IMR-90 (cell line): ENCODE results near the gene PTGDR2. TPM values are rescaled to one million over a fixed set of nuclear protein-coding genes. Genes with fewer than 3 reads are reported as not detected.

Experiments used
- ATAC-seq: fragments of 200-7000 bp; cut with Tn5 transposase; 2 replicates; pipeline ENCODE4 v1.9.1; 2020; ENCODE audit warnings: low read depth, mild to moderate bottlenecking, moderate library complexity
- BruUV-seq: library from RNA; stranded (reverse); fragments of 400-500 nt; replicated peaks from 2 replicates; lab custom pipeline; 2021; lab: Mats Ljungman, UMichigan
- CTCF ChIA-PET: fragments of 300-600 bp; formaldehyde crosslinking; extraction: SDS; loops from one replicate; lab custom pipeline; 2021; ENCODE audit warnings: antibody characterized with exemption; lab: Yijun Ruan, JAX
- POLR2A ChIA-PET: fragments of 300-600 bp; sonication (Branson Sonifier 250); formaldehyde crosslinking; loops from one replicate; lab custom pipeline; 2022; ENCODE audit warnings: antibody characterized with exemption; ENCODE audit not compliant: unreplicated experiment; lab: Charles Lee
- DNase-seq: peaks from one replicate; pipeline ENCODE4 v3.0.0; 2013
- H2AFZ ChIP-seq: replicated peaks from 2 replicates; pipeline ENCODE3; 2013; ENCODE audit warnings: low read length, mild to moderate bottlenecking; ENCODE audit not compliant: poor library complexity
- H2AK5ac ChIP-seq: 2 replicates; pipeline ENCODE4 v1.6.1; 2013; ENCODE audit warnings: low read depth, low read length, inconsistent platforms
- H2AK9ac ChIP-seq: replicated peaks from 2 replicates; pipeline ENCODE3; 2013; ENCODE audit warnings: mild to moderate bottlenecking, low read depth, low read length, moderate library complexity; ENCODE audit not compliant: poor library complexity
- H2BK120ac ChIP-seq: 2 replicates; pipeline ENCODE4 v1.6.1; 2013; ENCODE audit warnings: low read depth, low read length, inconsistent platforms
- H2BK15ac ChIP-seq: 3 replicates; pipeline ENCODE4 v1.6.1; 2013; ENCODE audit warnings: low read depth, low read length, inconsistent platforms
- H2BK20ac ChIP-seq: 2 replicates; pipeline ENCODE4 v1.6.1; 2013; ENCODE audit warnings: low read depth, mild to moderate bottlenecking, inconsistent platforms, low read length, moderate library complexity
- H2BK5ac ChIP-seq: 2 replicates; pipeline ENCODE4 v1.6.1; 2013; ENCODE audit warnings: mild to moderate bottlenecking, low read depth, low read length, inconsistent platforms; ENCODE audit not compliant: poor library complexity, severe bottlenecking
- H3K14ac ChIP-seq: replicated peaks from 2 replicates; pipeline ENCODE4 v1.6.1; 2013; ENCODE audit warnings: low read depth, low read length, inconsistent platforms
- H3K18ac ChIP-seq: 2 replicates; pipeline ENCODE4 v1.6.1; 2013; ENCODE audit warnings: low read depth, low read length, control low read depth
- H3K23ac ChIP-seq: 2 replicates; pipeline ENCODE4 v1.6.1; 2013; ENCODE audit warnings: low read depth, low read length, inconsistent platforms
- H3K27ac ChIP-seq: 2 replicates; pipeline ENCODE4 v1.5.1; 2013; ENCODE audit warnings: mild to moderate bottlenecking, control low read depth, low read length; ENCODE audit not compliant: insufficient read depth
- H3K27me3 ChIP-seq: 2 replicates; pipeline ENCODE4 v1.6.1; 2013; ENCODE audit warnings: low read length; ENCODE audit not compliant: control insufficient read depth, insufficient read depth
- H3K36me3 ChIP-seq: 2 replicates; pipeline ENCODE4 v1.6.1; 2013; ENCODE audit warnings: low read length, mixed read lengths; ENCODE audit not compliant: control insufficient read depth, insufficient read depth
- H3K4ac ChIP-seq: 2 replicates; pipeline ENCODE4 v1.6.1; 2013; ENCODE audit warnings: low read depth, low read length, inconsistent platforms
- H3K4me1 ChIP-seq: 2 replicates; pipeline ENCODE4 v1.6.1; 2013; ENCODE audit warnings: low read length, mixed read lengths; ENCODE audit not compliant: control insufficient read depth, insufficient read depth
- H3K4me2 ChIP-seq: 2 replicates; pipeline ENCODE4 v1.6.1; 2013; ENCODE audit warnings: low read depth, mild to moderate bottlenecking, control low read depth, low read length, moderate library complexity
- H3K4me3 ChIP-seq: 2 replicates; pipeline ENCODE4 v1.5.1; 2013; ENCODE audit warnings: low read depth, mild to moderate bottlenecking, control low read depth, low read length, moderate library complexity; ENCODE audit not compliant: insufficient read depth
- H3K56ac ChIP-seq: 2 replicates; pipeline ENCODE4 v1.6.1; 2013; ENCODE audit warnings: low read length, inconsistent platforms; ENCODE audit not compliant: insufficient read depth; ENCODE audit errors: extremely low read depth
- H3K79me1 ChIP-seq, 2 experiments: 2 replicates each; pipeline ENCODE4 v1.6.1; 2013; ENCODE audit warnings: low read length in 2 of 2, inconsistent platforms in 1 of 2, low read depth in 1 of 2
- H3K9ac ChIP-seq: 2 replicates; pipeline ENCODE4 v1.6.1; 2013; ENCODE audit warnings: low read depth, low read length, control low read depth
- H3K9me1 ChIP-seq: 2 replicates; pipeline ENCODE4 v1.6.1; 2013; ENCODE audit warnings: low read length, inconsistent platforms; ENCODE audit not compliant: insufficient read depth
- H3K9me3 ChIP-seq: 2 replicates; pipeline ENCODE4 v1.6.1; 2013; ENCODE audit warnings: low read length; ENCODE audit not compliant: control insufficient read depth, insufficient read depth
- H4K20me1 ChIP-seq: 2 replicates; pipeline ENCODE4 v1.6.1; 2013; ENCODE audit warnings: low read length, inconsistent platforms; ENCODE audit not compliant: insufficient read depth
- H4K5ac ChIP-seq: 2 replicates; pipeline ENCODE4 v1.6.1; 2013; ENCODE audit warnings: mild to moderate bottlenecking, low read depth, low read length, control low read depth
- H4K8ac ChIP-seq, 2 experiments: 2 replicates each; pipeline ENCODE4 v1.6.1; 2013; ENCODE audit warnings: low read depth in 2 of 2, low read length in 2 of 2, control low read depth in 1 of 2, inconsistent platforms in 1 of 2
- H4K91ac ChIP-seq: 2 replicates; pipeline ENCODE4 v1.6.1; 2013; ENCODE audit warnings: low read depth, low read length, inconsistent platforms; ENCODE audit not compliant: insufficient read depth
- BHLHE40 ChIP-seq: fragments of 150-350 bp; IDR thresholded peaks from 2 replicates; pipeline ENCODE4 v1.6.1; 2016; ENCODE audit warnings: mild to moderate bottlenecking, low read depth, low read length
- CEBPB ChIP-seq: IDR thresholded peaks from 2 replicates; pipeline ENCODE4 v1.6.1; 2012; ENCODE audit warnings: low read depth, low read length, improper control_type of control experiment
- CHD1 ChIP-seq: IDR thresholded peaks from 2 replicates; pipeline ENCODE4 v1.6.1; 2012; ENCODE audit warnings: low read depth, low read length, improper control_type of control experiment
- ELK1 ChIP-seq: fragments of 150-350 bp; IDR thresholded peaks from 2 replicates; pipeline ENCODE4 v1.6.1; 2016; ENCODE audit warnings: low read depth, mild to moderate bottlenecking, low read length, moderate library complexity, borderline replicate concordance
- FOS ChIP-seq: fragments of 150-350 bp; IDR thresholded peaks from 2 replicates; pipeline ENCODE4 v1.6.1; 2016; ENCODE audit warnings: low read depth, low read length
- MAFK ChIP-seq: IDR thresholded peaks from 2 replicates; pipeline ENCODE4 v1.6.1; 2012; ENCODE audit warnings: low read depth, low read length, improper control_type of control experiment
- MAZ ChIP-seq: IDR thresholded peaks from 2 replicates; pipeline ENCODE4 v1.6.1; 2012; ENCODE audit warnings: low read depth, mild to moderate bottlenecking, low read length, improper control_type of control experiment, moderate library complexity, borderline replicate concordance
- MXI1 ChIP-seq: IDR thresholded peaks from 2 replicates; pipeline ENCODE4 v1.6.1; 2012; ENCODE audit warnings: low read depth, mild to moderate bottlenecking, low read length, moderate library complexity, borderline replicate concordance
- NFE2L2 ChIP-seq: fragments of 150-350 bp; IDR thresholded peaks from 2 replicates; pipeline ENCODE4 v1.6.1; 2016; ENCODE audit warnings: low read depth, mild to moderate bottlenecking, low read length
- POLR2A ChIP-seq: IDR thresholded peaks from 2 replicates; pipeline ENCODE4 v1.6.1; 2012; ENCODE audit warnings: mild to moderate bottlenecking, low read depth, low read length
- RAD21 ChIP-seq: IDR thresholded peaks from 2 replicates; pipeline ENCODE4 v1.6.1; 2012; ENCODE audit warnings: low read length, improper control_type of control experiment
- RCOR1 ChIP-seq: IDR thresholded peaks from 2 replicates; pipeline ENCODE4 v1.6.1; 2012; ENCODE audit warnings: mild to moderate bottlenecking, low read length, improper control_type of control experiment; ENCODE audit not compliant: insufficient replicate concordance
- RFX5 ChIP-seq: IDR thresholded peaks from 2 replicates; pipeline ENCODE4 v1.8.0; 2012; ENCODE audit warnings: low read depth, mild to moderate bottlenecking, low read length, moderate library complexity
- SMC3 ChIP-seq: fragments of 150-350 bp; IDR thresholded peaks from 2 replicates; pipeline ENCODE4 v1.6.1; 2016; ENCODE audit warnings: low read depth, mild to moderate bottlenecking, antibody characterized with exemption, low read length, moderate library complexity
- USF2 ChIP-seq: fragments of 150-350 bp; IDR thresholded peaks from 2 replicates; pipeline ENCODE4 v1.6.1; 2017; ENCODE audit warnings: mild to moderate bottlenecking, antibody characterized with exemption, low read length, low read depth
- WGBS, 2 experiments: methylation state at CpG; one replicate each; pipeline versions ENCODE4 v1.1.5 to v1.1.7; 2013; ENCODE audit warnings: missing lambda C conversion rate in 2 of 2; ENCODE audit not compliant: insufficient read length in 1 of 2; ENCODE audit errors: extremely low coverage in 2 of 2; 5-methylcytosine and 5-hydroxymethylcytosine counted together
- dilution Hi-C: fragments of 300-500 bp; cut with HindIII; formaldehyde crosslinking; loops from one replicate; pipeline ENCODE4 v1.14.3; 2018; ENCODE audit warnings: low sequenced_read_pairs; ENCODE audit not compliant: unreplicated experiment
- in situ Hi-C: fragments of 300-500 bp; cut with MboI; formaldehyde crosslinking; loops from 3 replicates; pipeline ENCODE4 v1.14.3; 2019; ENCODE audit warnings: low sequenced_read_pairs, inconsistent platforms, mixed read lengths
- intact Hi-C: fragments of 100-400 bp; cut with micrococcal nuclease; formaldehyde crosslinking; loops from 2 replicates; pipeline ENCODE4 v1.10.0; 2022
- polyA plus RNA-seq, 3 experiments: library from polyadenylated mRNA; depleted of rRNA; stranded (reverse); fragments of >200 nt; gene quantifications; 2 replicates each; pipeline ENCODE4 v1.2.3, GENCODE V29; 2012; ENCODE audit warnings: low replicate concordance in 1 of 3
- total RNA-seq: library from RNA; depleted of rRNA; stranded (reverse); fragments of >200 nt; gene quantifications from 2 replicates; pipeline ENCODE4 v1.2.3, GENCODE V29; 2012
- TF ChIP-seq, protein P1 (sequence below): conservative IDR thresholded peaks from 2 replicates; pipeline ENCODE4 v1.5.1; 2012; ENCODE audit warnings: mild to moderate bottlenecking, low read depth, low read length, improper control_type of control experiment

Gene PTGDR2
- total and polyA plus RNA-seq, 2 of the 4 experiments (the other 2 are of a cell fraction): under 0.01 to 0.12 TPM

GRCh38 chr11:60869451-60869825, 13.7 kb upstream of the PTGDR2 start:
- peaks cover 5% of the 10 kb centered on the region for H3K27me3 ChIP-seq
- H3K4me1 ChIP-seq: peaks cover 22% of the 10 kb centered on the region
- intact Hi-C loops: no loop called here
- H2BK15ac ChIP-seq: no peak overlapping the region
- H3K4me3 ChIP-seq: no peak overlapping the region
- no peak overlapping the region for H4K5ac ChIP-seq
- no peak overlapping the region for H4K91ac ChIP-seq
- ChIA-PET CTCF (no interaction called here), POLR2A (interaction anchor here (0.6 kb wide), 1 partner anchor 1629 kb away, joined by 3 read pairs; no protein-coding TSS in a partner anchor)
- H4K8ac ChIP-seq: no peak overlapping the region
- peaks cover 23% of the 10 kb centered on the region for H3K9me1 ChIP-seq
- H3K27ac ChIP-seq: no peak overlapping the region
- no peaks in the 10 kb centered on the region for H4K20me1 ChIP-seq
- no peak overlapping the region for H3K9ac ChIP-seq
- dilution Hi-C loops: no loop called here
- ATAC-seq (no peak), DNase-seq (no peak)
- H3K18ac ChIP-seq: no peak overlapping the region
- H3K4me2 ChIP-seq: no peak overlapping the region
- H3K23ac ChIP-seq: no peak overlapping the region
- H2AK9ac ChIP-seq: no peak overlapping the region
- TF ChIP-seq CHD1: no peak
- TF ChIP-seq RCOR1: no peak
- no peak for TF ChIP-seq MXI1
- no peak for TF ChIP-seq NFE2L2
- TF ChIP-seq, protein P1, sequence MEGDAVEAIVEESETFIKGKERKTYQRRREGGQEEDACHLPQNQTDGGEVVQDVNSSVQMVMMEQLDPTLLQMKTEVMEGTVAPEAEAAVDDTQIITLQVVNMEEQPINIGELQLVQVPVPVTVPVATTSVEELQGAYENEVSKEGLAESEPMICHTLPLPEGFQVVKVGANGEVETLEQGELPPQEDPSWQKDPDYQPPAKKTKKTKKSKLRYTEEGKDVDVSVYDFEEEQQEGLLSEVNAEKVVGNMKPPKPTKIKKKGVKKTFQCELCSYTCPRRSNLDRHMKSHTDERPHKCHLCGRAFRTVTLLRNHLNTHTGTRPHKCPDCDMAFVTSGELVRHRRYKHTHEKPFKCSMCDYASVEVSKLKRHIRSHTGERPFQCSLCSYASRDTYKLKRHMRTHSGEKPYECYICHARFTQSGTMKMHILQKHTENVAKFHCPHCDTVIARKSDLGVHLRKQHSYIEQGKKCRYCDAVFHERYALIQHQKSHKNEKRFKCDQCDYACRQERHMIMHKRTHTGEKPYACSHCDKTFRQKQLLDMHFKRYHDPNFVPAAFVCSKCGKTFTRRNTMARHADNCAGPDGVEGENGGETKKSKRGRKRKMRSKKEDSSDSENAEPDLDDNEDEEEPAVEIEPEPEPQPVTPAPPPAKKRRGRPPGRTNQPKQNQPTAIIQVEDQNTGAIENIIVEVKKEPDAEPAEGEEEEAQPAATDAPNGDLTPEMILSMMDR: no peak
- no peak for TF ChIP-seq MAZ
- no peak for TF ChIP-seq POLR2A
- TF ChIP-seq ELK1: no peak
- no peak for TF ChIP-seq SMC3
- TF ChIP-seq RAD21: no peak
- no peak for TF ChIP-seq RFX5
- TF ChIP-seq BHLHE40: no peak
- no peak for TF ChIP-seq MAFK
- TF ChIP-seq CEBPB: no peak
- no peak for TF ChIP-seq FOS
- TF ChIP-seq USF2: no peak
- no peak overlapping the region for H2AFZ ChIP-seq
- H3K9me3 ChIP-seq: no peaks in the 10 kb centered on the region
- no peak overlapping the region for H3K56ac ChIP-seq
- no peak overlapping the region for H2BK5ac ChIP-seq
- no peak overlapping the region for H3K4ac ChIP-seq
- BruUV-seq: no TSS peak
- H3K79me1 ChIP-seq: 0 out of 4 replicates have a peak, but pooled peaks cover 0 to 3% of the 10 kb centered on the region in 2 experiments
- WGBS, 2 experiments: 96% methylated on average over 4 of the region's 7 CpGs; no CpG with 5 or more reads in 1 of the 2 experiments
- no peak overlapping the region for H2BK120ac ChIP-seq
- H3K36me3 ChIP-seq: no peaks in the 10 kb centered on the region
- H2AK5ac ChIP-seq: no peak overlapping the region
- H3K14ac ChIP-seq: no peak overlapping the region
- in situ Hi-C loops: no loop called here
- H2BK20ac ChIP-seq: no peak overlapping the region
